GM21529 (cell line): ENCODE measurements around the gene GRAMD2B.

Source experiments
- ATAC-seq: cut with Tn5 transposase; IDR thresholded peaks from one replicate; pipeline ENCODE4 v1.9.1; 2021; ENCODE audit not compliant: unreplicated experiment

Gene GRAMD2B

GRCh38 chr5:126535856-126536545 is 112.8 kb downstream of the GRAMD2B start:
- ATAC-seq, result no peak

GRCh38 chr5:126536874-126537273 is 113.7 kb downstream of the GRAMD2B start:
- ATAC-seq, result no peak

- no peak for ATAC-seq
Measured at GRCh38 chr5:126538579-126538978, 115.4 kb downstream of the GRAMD2B start.

- no peak for ATAC-seq
Measured at GRCh38 chr5:126540631-126541030, 117.4 kb downstream of the GRAMD2B start.

GRCh38 chr5:126542441-126542840 is 119.2 kb downstream of the GRAMD2B start:
- peak; percentile 53 for ATAC-seq

GRCh38 chr5:126543009-126543408 is 119.8 kb downstream of the GRAMD2B start:
- ATAC-seq, result no peak

GRCh38 chr5:126543660-126544059 is 120.5 kb downstream of the GRAMD2B start:
- ATAC-seq, result no peak
